HepG2 (cell line): Measurements from ENCODE around the gene ZSWIM9. TPM values are rescaled to one million over a fixed set of nuclear protein-coding genes. Genes with fewer than 3 reads are reported as not detected.

Experiments
- ATAC-seq: fragments of 200-7000 bp; cut with Tn5 transposase; 3 replicates; pipeline ENCODE4 v1.9.1; 2020; ENCODE audit warnings: mild to moderate bottlenecking, moderate library complexity
- BruUV-seq: library from RNA; stranded (reverse); fragments of 400-500 nt; replicated peaks from 2 replicates; lab custom pipeline; 2021; lab: Mats Ljungman, UMichigan
- CTCF ChIA-PET: fragments of 300-600 bp; formaldehyde crosslinking; extraction: SDS; loops from one replicate; lab custom pipeline; 2021; ENCODE audit warnings: low total read pairs, inconsistent platforms, low intra/inter-chr PET ratio; lab: Yijun Ruan, JAX
- POLR2A ChIA-PET: fragments of 350-600 bp; sonication (Branson Sonifier 250); formaldehyde crosslinking; loops from one replicate; lab custom pipeline; 2020; ENCODE audit warnings: antibody characterized with exemption, inconsistent platforms; lab: Yijun Ruan, JAX
- DNase-seq: peaks from one replicate; pipeline ENCODE4 v3.0.0-alpha.2; 2015; ENCODE audit warnings: low spot score
- FAIRE-seq: peaks from 3 replicates; lab custom pipeline; 2011; peaks lifted over from hg19 to GRCh38; lab: Jason Lieb, UNC
- H2AFZ ChIP-seq: one replicate; pipeline ENCODE4 v1.6.1; 2011; ENCODE audit warnings: low read length, inconsistent platforms
- H3K27ac ChIP-seq: fragments of 300-600 bp; 3 replicates; pipeline ENCODE4 v1.8.0; 2011; ENCODE audit warnings: mixed run types, mild to moderate bottlenecking, mixed read lengths, low read length, inconsistent platforms; ENCODE audit not compliant: insufficient read depth; ENCODE audit errors: extremely low read length
- H3K27me3 ChIP-seq, 2 experiments: fragments of 200-600 bp in 1 of 2; 2 replicates in 1 of 2; 3 replicates in 1 of 2; pipeline versions ENCODE4 v1.6.0 to v1.8.0; 2011; ENCODE audit warnings: low read length in 2 of 2, mild to moderate bottlenecking in 2 of 2, moderate library complexity in 2 of 2, inconsistent platforms in 1 of 2; ENCODE audit not compliant: insufficient read depth in 2 of 2, control insufficient read depth in 1 of 2
- H3K36me3 ChIP-seq, 2 experiments: fragments of 200-600 bp in 1 of 2; replicated peaks in 1 of 2; 2 replicates in 1 of 2; 3 replicates in 1 of 2; pipeline versions ENCODE4 v1.5.1 to v1.8.0; 2011; ENCODE audit warnings: low read length in 2 of 2, inconsistent platforms in 1 of 2; ENCODE audit not compliant: insufficient read depth in 2 of 2, control insufficient read depth in 1 of 2
- H3K4me1 ChIP-seq: 2 replicates; pipeline ENCODE4 v1.5.1; 2012; ENCODE audit warnings: low read length, inconsistent platforms; ENCODE audit not compliant: insufficient read depth
- H3K4me2 ChIP-seq: 2 replicates; pipeline ENCODE4 v1.6.0; 2011; ENCODE audit warnings: low read depth, low read length, inconsistent platforms
- H3K4me3 ChIP-seq, 3 experiments: fragments of 200-600 bp in 1 of 3; sonication (generic), shearing (Covaris generic) in 1 of 3; replicated peaks in 1 of 3; 2 replicates each; pipeline ENCODE4 v1.5.1; 2011 to 2016; ENCODE audit warnings: low read length in 3 of 3, inconsistent platforms in 2 of 3, low read depth in 2 of 3, mild to moderate bottlenecking in 2 of 3, control low read depth in 1 of 3, mixed read lengths in 1 of 3; ENCODE audit not compliant: insufficient read depth in 1 of 3
- H3K79me2 ChIP-seq: one replicate; pipeline ENCODE4 v1.6.1; 2011; ENCODE audit warnings: low read length, inconsistent platforms; ENCODE audit not compliant: insufficient read depth
- H3K9ac ChIP-seq: 2 replicates; pipeline ENCODE4 v1.6.0; 2011; ENCODE audit warnings: mild to moderate bottlenecking, low read depth, low read length, inconsistent platforms; ENCODE audit not compliant: insufficient read depth
- H3K9me3 ChIP-seq: 2 replicates; pipeline ENCODE4 v1.5.1; 2012; ENCODE audit warnings: mild to moderate bottlenecking, low read length
- H4K20me1 ChIP-seq: 2 replicates; pipeline ENCODE4 v1.6.0; 2011; ENCODE audit warnings: inconsistent platforms, mild to moderate bottlenecking, low read length, moderate library complexity; ENCODE audit not compliant: insufficient read depth
- CCDC6 ChIP-seq: sonication (generic); formaldehyde crosslinking; IDR thresholded peaks from 2 replicates; pipeline ENCODE4 v1.8.1; 2022; ENCODE audit warnings: mild to moderate bottlenecking, missing genetic modification reagents, moderate library complexity
- CERS6 ChIP-seq: sonication (generic); formaldehyde crosslinking; IDR thresholded peaks from 2 replicates; pipeline ENCODE4 v1.5.0; 2020; ENCODE audit warnings: missing genetic modification reagents
- ELF1 ChIP-seq: sonication (generic); formaldehyde crosslinking; IDR thresholded peaks from 2 replicates; pipeline ENCODE4 v1.4.0; 2020; ENCODE audit warnings: missing genetic modification reagents
- ETV6 ChIP-seq: sonication (generic); formaldehyde crosslinking; conservative IDR thresholded peaks from 2 replicates; pipeline ENCODE4 v1.4.0; 2020; ENCODE audit warnings: missing genetic modification reagents
- EZH2 ChIP-seq: conservative IDR thresholded peaks from 2 replicates; pipeline ENCODE4 v1.6.1; 2012; ENCODE audit warnings: mild to moderate bottlenecking, low read depth, low read length, moderate library complexity
- FOXC1 ChIP-seq: sonication (generic); formaldehyde crosslinking; IDR thresholded peaks from 2 replicates; pipeline ENCODE4 v1.8.0; 2022; ENCODE audit warnings: mild to moderate bottlenecking, missing genetic modification reagents, borderline replicate concordance
- IKZF1 ChIP-seq: fragments of 450-650 bp; IDR thresholded peaks from 2 replicates; pipeline ENCODE4 v1.7.1; 2016
- MEIS2 ChIP-seq: sonication (generic); formaldehyde crosslinking; IDR thresholded peaks from 2 replicates; pipeline ENCODE4 v1.9.0; 2021; ENCODE audit warnings: mild to moderate bottlenecking, missing genetic modification reagents
- SAP130 ChIP-seq: IDR thresholded peaks from 2 replicates; pipeline ENCODE4 v1.6.1; 2016; ENCODE audit warnings: low read depth
- SRSF4 ChIP-seq: fragments of 200-400 bp; formaldehyde crosslinking; IDR thresholded peaks from one replicate; pipeline ENCODE4 v1.6.1; 2018; ENCODE audit warnings: mild to moderate bottlenecking, low read depth, low read length, moderate library complexity; ENCODE audit not compliant: poor library complexity, severe bottlenecking
- TBP ChIP-seq: sonication (generic); formaldehyde crosslinking; IDR thresholded peaks from 2 replicates; pipeline ENCODE4 v1.5.0; 2020; ENCODE audit warnings: missing genetic modification reagents
- TOE1 ChIP-seq: sonication (generic); formaldehyde crosslinking; IDR thresholded peaks from 2 replicates; pipeline ENCODE4 v1.4.0; 2020; ENCODE audit warnings: mild to moderate bottlenecking, missing genetic modification reagents
- YEATS2 ChIP-seq: sonication (generic); formaldehyde crosslinking; IDR thresholded peaks from 2 replicates; pipeline ENCODE4 v1.4.0; 2020; ENCODE audit warnings: missing genetic modification reagents, borderline replicate concordance
- ZNF256 ChIP-seq: sonication (generic); formaldehyde crosslinking; conservative IDR thresholded peaks from 2 replicates; pipeline ENCODE4 v1.4.0; 2020; ENCODE audit warnings: missing genetic modification reagents
- ZNF3 ChIP-seq: IDR thresholded peaks from 2 replicates; pipeline ENCODE4 v1.7.0; 2017; ENCODE audit warnings: inconsistent platforms
- ZNF33A ChIP-seq: sonication (generic); formaldehyde crosslinking; IDR thresholded peaks from 2 replicates; pipeline ENCODE4 v1.5.1; 2020; ENCODE audit warnings: missing genetic modification reagents, mild to moderate bottlenecking, moderate library complexity, borderline replicate concordance
- ZNF720 ChIP-seq: sonication (generic); formaldehyde crosslinking; IDR thresholded peaks from 2 replicates; pipeline ENCODE4 v1.4.0; 2020; ENCODE audit warnings: missing genetic modification reagents
- ZNF770 ChIP-seq: sonication (generic); formaldehyde crosslinking; IDR thresholded peaks from 2 replicates; pipeline ENCODE4 v1.5.0; 2020; ENCODE audit warnings: mild to moderate bottlenecking, missing genetic modification reagents
- ZSCAN20 ChIP-seq: sonication (generic); formaldehyde crosslinking; IDR thresholded peaks from 2 replicates; pipeline ENCODE4 v1.4.0; 2020; ENCODE audit warnings: missing genetic modification reagents, mild to moderate bottlenecking, borderline replicate concordance
- WGBS: methylation state at CpG from one replicate; pipeline ENCODE4 v1.1.6; 2017; ENCODE audit warnings: low lambda C conversion rate; 5-methylcytosine and 5-hydroxymethylcytosine counted together
- in situ Hi-C: cut with HindIII; loops from 2 replicates; pipeline ENCODE4 v1.10.0; 2017; ENCODE audit warnings: low pct_unique_long_range_greater_than_20kb; ENCODE audit not compliant: extremely low pct_ligation_motif_present
- intact Hi-C: fragments of 100-400 bp; cut with micrococcal nuclease; formaldehyde crosslinking; loops from one replicate; pipeline ENCODE4 v1.10.0; 2022; ENCODE audit not compliant: unreplicated experiment
- polyA plus RNA-seq, 8 experiments: library from polyadenylated mRNA; depleted of rRNA in 3 of 8; stranded (reverse) in 7 of 8; unstranded in 1 of 8; fragments of >200 nt; fragmentation: Illumina TruSeq in 4 of 8; extraction: Trizol in 4 of 8; gene quantifications; 2 replicates each; pipeline versions ENCODE4 v1.2.1 to v1.2.3, GENCODE V29; 2011 to 2016; ENCODE audit warnings: low read depth in 4 of 8, missing spikeins in 1 of 8, mixed read lengths in 1 of 8; ENCODE audit not compliant: insufficient read depth in 1 of 8
- total RNA-seq, 5 experiments: library from RNA; depleted of rRNA; stranded (reverse); fragments of >200 nt; fragmentation: Illumina TruSeq; extraction: Trizol; gene quantifications; 2 replicates each; pipeline ENCODE4 v1.2.3, GENCODE V29; 2016; ENCODE audit warnings: low read depth in 1 of 5
- TF ChIP-seq, protein P1 (sequence below): sonication (generic); formaldehyde crosslinking; IDR thresholded peaks from 2 replicates; pipeline ENCODE4 v1.4.0; 2020; ENCODE audit warnings: missing genetic modification reagents, borderline replicate concordance

ZSWIM9 gene
- total and polyA plus RNA-seq, 2 of the 13 experiments (the other 11 are each of a cell fraction or from before 2014, with no cell fraction given) = 0.18 to 1.1 TPM

DNA sequence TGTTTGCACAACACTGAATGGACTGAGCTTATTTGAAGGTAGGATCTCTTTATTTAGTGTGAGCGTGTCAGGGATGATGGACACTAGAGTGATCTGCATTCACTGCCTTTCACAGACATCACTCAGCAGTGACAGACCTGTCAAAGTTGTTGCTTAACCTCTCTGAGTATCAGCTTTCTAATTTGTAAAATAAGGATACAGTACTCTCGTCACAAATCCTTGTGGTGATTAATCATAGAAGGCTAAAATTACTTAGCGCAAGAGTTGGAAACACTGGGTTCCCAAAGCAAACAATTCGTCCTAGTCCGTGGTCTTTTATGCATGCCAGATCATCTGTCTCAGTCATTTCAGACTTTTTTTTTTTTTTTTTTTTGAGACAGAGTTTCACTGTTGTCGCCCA lies 68.6 kb downstream of the ZSWIM9 start:
- no peak for ATAC-seq
- Histone ChIP-seq H3K27me3 (no peaks in the 10 kb centered on the region), H3K9me3 (no peaks in the 10 kb centered on the region), H3K4me3 (no peak overlapping the region), H2AFZ (no peak overlapping the region), H3K9ac (no peak overlapping the region)
- CTCF ChIA-PET = no interaction called here
- POLR2A ChIA-PET = no interaction called here
- TF ChIP-seq ELF1 (CRISPR knock-in tag) (no peak), ZSCAN20 (CRISPR knock-in tag) (no peak), CERS6 (CRISPR knock-in tag) (no peak), ZNF33A (CRISPR knock-in tag) (no peak), SRSF4 (no peak), SAP130 (CRISPR knock-in tag) (no peak), MEIS2 (CRISPR knock-in tag) (no peak), IKZF1 (no peak), ZNF770 (no peak), EZH2 (no peak), YEATS2 (CRISPR knock-in tag) (no peak), CCDC6 (CRISPR knock-in tag) (no peak), ZNF3 (no peak), FOXC1 (CRISPR knock-in tag) (no peak), ZNF256 (CRISPR knock-in tag) (no peak), ZNF720 (CRISPR knock-in tag) (no peak), TOE1 (CRISPR knock-in tag) (no peak), ETV6 (CRISPR knock-in tag) (no peak), TBP (no peak)
- TF ChIP-seq, protein P1, sequence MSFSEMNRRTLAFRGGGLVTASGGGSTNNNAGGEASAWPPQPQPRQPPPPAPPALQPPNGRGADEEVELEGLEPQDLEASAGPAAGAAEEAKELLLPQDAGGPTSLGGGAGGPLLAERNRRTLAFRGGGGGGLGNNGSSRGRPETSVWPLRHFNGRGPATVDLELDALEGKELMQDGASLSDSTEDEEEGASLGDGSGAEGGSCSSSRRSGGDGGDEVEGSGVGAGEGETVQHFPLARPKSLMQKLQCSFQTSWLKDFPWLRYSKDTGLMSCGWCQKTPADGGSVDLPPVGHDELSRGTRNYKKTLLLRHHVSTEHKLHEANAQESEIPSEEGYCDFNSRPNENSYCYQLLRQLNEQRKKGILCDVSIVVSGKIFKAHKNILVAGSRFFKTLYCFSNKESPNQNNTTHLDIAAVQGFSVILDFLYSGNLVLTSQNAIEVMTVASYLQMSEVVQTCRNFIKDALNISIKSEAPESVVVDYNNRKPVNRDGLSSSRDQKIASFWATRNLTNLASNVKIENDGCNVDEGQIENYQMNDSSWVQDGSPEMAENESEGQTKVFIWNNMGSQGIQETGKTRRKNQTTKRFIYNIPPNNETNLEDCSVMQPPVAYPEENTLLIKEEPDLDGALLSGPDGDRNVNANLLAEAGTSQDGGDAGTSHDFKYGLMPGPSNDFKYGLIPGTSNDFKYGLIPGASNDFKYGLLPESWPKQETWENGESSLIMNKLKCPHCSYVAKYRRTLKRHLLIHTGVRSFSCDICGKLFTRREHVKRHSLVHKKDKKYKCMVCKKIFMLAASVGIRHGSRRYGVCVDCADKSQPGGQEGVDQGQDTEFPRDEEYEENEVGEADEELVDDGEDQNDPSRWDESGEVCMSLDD (CRISPR knock-in tag) = no peak
- TF ChIP-seq, all 625 proteins: peak for 0
- in situ Hi-C loops = no loop called here
- Histone ChIP-seq H3K27ac (no peak overlapping the region), H3K4me1 (no peaks in the 10 kb centered on the region), H3K36me3 (peaks cover 3 to 14% of the 10 kb centered on the region in 2 experiments; a peak in 4 of 5 replicates), H3K79me2 (no peaks in the 10 kb centered on the region), H3K4me2 (no peak overlapping the region), H4K20me1 (no peaks in the 10 kb centered on the region)
- intact Hi-C loops = no loop called here
- 95% methylated on average over 6 of the region's 6 CpGs for WGBS
- FAIRE-seq = no peak
- no TSS peak for BruUV-seq
- DNase-seq = no peak
